Breast epithelium (tissue), 3 donors: Measurements from ENCODE around the gene SH2D2A.

Source experiments
- POLR2A ChIP-seq: fragments of 450-650 bp; IDR thresholded peaks from one replicate; pipeline ENCODE4 v1.6.1; 2016; ENCODE audit warnings: antibody characterized with exemption, mild to moderate bottlenecking, moderate library complexity
- POLR2AphosphoS5 ChIP-seq, 3 donors: sonication (generic); formaldehyde crosslinking; IDR thresholded peaks; one replicate each; pipeline ENCODE4 v1.6.1; 2017; ENCODE audit warnings: antibody characterized with exemption in 3 of 3
- TF ChIP-seq, protein P1 (sequence below), 3 donors: fragments of 450-650 bp; IDR thresholded peaks; one replicate each; pipeline ENCODE4 v1.5.1; 2016 to 2017; ENCODE audit warnings: antibody characterized with exemption in 3 of 3, mild to moderate bottlenecking in 3 of 3, moderate library complexity in 3 of 3

DNA sequence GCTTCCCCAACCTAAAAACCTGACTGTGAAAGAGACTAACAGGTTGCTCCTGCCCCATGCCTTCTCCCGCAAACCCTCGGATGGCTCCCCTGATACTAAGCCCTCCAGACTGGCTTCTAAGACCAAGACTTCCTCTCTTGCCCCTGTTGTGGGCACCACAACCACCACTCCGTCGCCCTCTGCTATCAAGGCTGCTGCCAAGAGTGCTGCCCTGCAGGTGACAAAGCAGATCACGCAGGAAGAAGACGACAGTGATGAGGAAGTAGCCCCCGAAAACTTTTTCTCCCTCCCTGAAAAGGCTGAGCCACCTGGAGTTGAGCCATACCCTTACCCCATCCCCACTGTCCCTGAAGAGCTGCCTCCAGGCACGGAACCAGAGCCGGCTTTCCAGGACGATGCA lies 30.0 kb downstream of the SH2D2A start:
- TF ChIP-seq, protein P1, sequence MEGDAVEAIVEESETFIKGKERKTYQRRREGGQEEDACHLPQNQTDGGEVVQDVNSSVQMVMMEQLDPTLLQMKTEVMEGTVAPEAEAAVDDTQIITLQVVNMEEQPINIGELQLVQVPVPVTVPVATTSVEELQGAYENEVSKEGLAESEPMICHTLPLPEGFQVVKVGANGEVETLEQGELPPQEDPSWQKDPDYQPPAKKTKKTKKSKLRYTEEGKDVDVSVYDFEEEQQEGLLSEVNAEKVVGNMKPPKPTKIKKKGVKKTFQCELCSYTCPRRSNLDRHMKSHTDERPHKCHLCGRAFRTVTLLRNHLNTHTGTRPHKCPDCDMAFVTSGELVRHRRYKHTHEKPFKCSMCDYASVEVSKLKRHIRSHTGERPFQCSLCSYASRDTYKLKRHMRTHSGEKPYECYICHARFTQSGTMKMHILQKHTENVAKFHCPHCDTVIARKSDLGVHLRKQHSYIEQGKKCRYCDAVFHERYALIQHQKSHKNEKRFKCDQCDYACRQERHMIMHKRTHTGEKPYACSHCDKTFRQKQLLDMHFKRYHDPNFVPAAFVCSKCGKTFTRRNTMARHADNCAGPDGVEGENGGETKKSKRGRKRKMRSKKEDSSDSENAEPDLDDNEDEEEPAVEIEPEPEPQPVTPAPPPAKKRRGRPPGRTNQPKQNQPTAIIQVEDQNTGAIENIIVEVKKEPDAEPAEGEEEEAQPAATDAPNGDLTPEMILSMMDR (IDR thresholded peaks at IDR 0.05): no peak
- TF ChIP-seq POLR2AphosphoS5 (IDR thresholded peaks at IDR 0.05) (no peak), POLR2A (no peak)
